Esophagus (tissue), 2 donors: ENCODE data around the gene MPL. TPM values are rescaled to one million over a fixed set of nuclear protein-coding genes. Genes with fewer than 3 reads are reported as not detected.
"Not testable (repeated sequence)": the region's sequence is repeated elsewhere in the genome, so short reads cannot be mapped to it uniquely, and the experiment has no call there.

ENCODE experiments used
- H3K27ac ChIP-seq, 2 donors: one replicate each; pipeline ENCODE4 v1.5.1; 2013; ENCODE audit warnings: low read depth in 2 of 2, mild to moderate bottlenecking in 2 of 2, inconsistent platforms in 1 of 2, low read length in 1 of 2, moderate library complexity in 1 of 2
- H3K27me3 ChIP-seq, 2 donors: one replicate each; pipeline ENCODE4 v1.6.1; 2013; ENCODE audit warnings: low read length in 2 of 2, control low read depth in 1 of 2, mild to moderate bottlenecking in 1 of 2; ENCODE audit not compliant: insufficient read depth in 2 of 2, control insufficient read depth in 1 of 2
- H3K36me3 ChIP-seq, 2 donors: one replicate each; pipeline ENCODE4 v1.6.1; 2013; ENCODE audit warnings: low read length in 1 of 2; ENCODE audit not compliant: control insufficient read depth in 2 of 2, insufficient read depth in 2 of 2
- H3K4me1 ChIP-seq, 2 donors: one replicate each; pipeline ENCODE4 v1.6.1; 2013; ENCODE audit warnings: low read length in 1 of 2; ENCODE audit not compliant: control insufficient read depth in 2 of 2, insufficient read depth in 2 of 2
- H3K4me3 ChIP-seq, 2 donors: one replicate each; pipeline ENCODE4 v1.5.1; 2013; ENCODE audit warnings: low read length in 2 of 2, mild to moderate bottlenecking in 2 of 2, low read depth in 1 of 2, moderate library complexity in 1 of 2
- H3K9me3 ChIP-seq, 2 donors: one replicate each; pipeline ENCODE4 v1.6.1; 2013; ENCODE audit warnings: mild to moderate bottlenecking in 2 of 2, low read depth in 1 of 2, low read length in 1 of 2, moderate library complexity in 1 of 2; ENCODE audit not compliant: control insufficient read depth in 2 of 2, insufficient read depth in 1 of 2
- WGBS, 2 donors: extraction: QIAGEN DNeasy Blood & Tissue Kit; methylation state at CpG; one replicate each; pipeline ENCODE4 v1.1.7; 2013; 5-methylcytosine and 5-hydroxymethylcytosine counted together
- polyA plus RNA-seq, 2 donors: library from polyadenylated mRNA; stranded (reverse); fragments of 200-250 nt; gene quantifications; one replicate each; pipeline ENCODE4 v1.2.3, GENCODE V29; 2013
- donor health status: healthy with polysubstance abuse.
- donor health status: Bipolar disorder and iron deficiency.

Gene MPL
- polyA plus RNA-seq, 2 donors: 0.06 TPM; not detected in 1

- not testable (repeated sequence) for H3K27me3 ChIP-seq, H3K27ac ChIP-seq, H3K4me1 ChIP-seq, H3K9me3 ChIP-seq, H3K4me3 ChIP-seq
- 90 to 92% methylated on average over 9 of the region's 9 CpGs for WGBS, 2 donors
- H3K36me3 ChIP-seq: peaks cover 8 to 15% of the 10 kb centered on the region in 2 donors
These were observed 62.8 kb downstream of the MPL start for GRCh38 chr1:43400441-43400840.

GRCh38 chr1:43402089-43402865 lies 64.7 kb downstream of the MPL start:
- Histone ChIP-seq H3K27me3 (no peaks in the 10 kb centered on the region), H3K4me1 (no peaks in the 10 kb centered on the region), H3K9me3 (no peaks in the 10 kb centered on the region), H3K27ac (no peak overlapping the region), H3K36me3 (peaks cover 13 to 19% of the 10 kb centered on the region in 2 donors), H3K4me3 (no peak overlapping the region)
- WGBS, 2 donors: 81 to 85% methylated on average over 6 of the region's 6 CpGs

Other genes with a start within 250 kb of the MPL start
- gene EBNA1BP2, start 165.5 kb upstream of the MPL start, polyA plus RNA-seq: 10 to 100 TPM; 30.2 to 72.8 TPM
- gene CFAP57, start 165.5 kb upstream of the MPL start, polyA plus RNA-seq: under 1 TPM; 0.02 to 0.06 TPM
- 10 to 100 TPM; 10.9 to 11.7 TPM for gene TMEM125, start 67.8 kb upstream of the MPL start, polyA plus RNA-seq
- gene C1orf210, start 52.2 kb upstream of the MPL start, polyA plus RNA-seq: 10 to 100 TPM in 1 of 2 donors, 1 to 10 TPM in 1; 9.1 to 16.7 TPM
- 1 to 10 TPM; 4.2 to 4.7 TPM for gene TIE1, start 36.8 kb upstream of the MPL start, polyA plus RNA-seq
- gene CDC20, start 21.2 kb downstream of the MPL start, polyA plus RNA-seq: 10 to 100 TPM; 33.1 to 42.8 TPM
- 100 to 1,000 TPM; 123 to 264 TPM for gene ELOVL1, start 30.2 kb downstream of the MPL start, polyA plus RNA-seq
- gene MED8, start 52.0 kb downstream of the MPL start, polyA plus RNA-seq: 10 to 100 TPM; 32.3 to 50.1 TPM
- gene SZT2, start 52.1 kb downstream of the MPL start, polyA plus RNA-seq: 10 to 100 TPM in 1 of 2 donors, 1 to 10 TPM in 1; 9.8 to 39.3 TPM
- gene HYI, start 116.1 kb downstream of the MPL start, polyA plus RNA-seq: 10 to 100 TPM; 22.8 to 27.4 TPM
- gene PTPRF, start 193.1 kb downstream of the MPL start, polyA plus RNA-seq: 10 to 100 TPM; 62.7 to 69.9 TPM